Hematopoietic multipotent progenitor cell treated with erythropoietin and hydrocortisone succinate and interleukin-3 and kit ligand, for 15 days (in vitro differentiated cells): ENCODE measurements around the gene SEMA4A.
"Not testable (repeated sequence)": the region's sequence is repeated elsewhere in the genome, so short reads cannot be mapped to it uniquely, and the experiment has no call there.

Experiments
- DNase-seq: peaks from one replicate; pipeline ENCODE4 v3.0.0-alpha.2; 2015; ENCODE audit warnings: low spot score

The SEMA4A gene

GRCh38 chr1:156119503-156120209, 33.7 kb upstream of the SEMA4A start:
- DNase-seq, result peak; percentile 69

DNA sequence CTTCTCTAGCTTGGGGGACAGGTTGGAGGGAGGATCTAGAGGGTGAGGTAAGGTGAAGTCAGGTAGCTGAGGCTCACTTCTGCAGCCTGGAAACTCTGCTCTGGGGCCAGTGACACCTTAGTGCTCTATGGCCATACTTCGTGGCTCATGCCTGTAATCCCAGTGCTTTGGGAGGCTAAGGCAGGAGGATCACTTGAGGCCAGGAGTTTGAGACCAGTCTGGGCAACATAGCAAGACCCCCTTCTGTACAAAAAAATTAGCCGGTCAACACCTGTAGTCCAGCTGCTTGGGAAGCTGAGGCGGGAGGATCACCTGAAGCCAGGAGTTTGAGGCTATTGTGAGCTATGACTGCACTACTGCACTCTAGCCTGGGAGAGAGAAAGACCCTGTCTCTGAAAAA, 33.1 kb upstream of the SEMA4A start:
- no peak for DNase-seq

- not testable (repeated sequence) for DNase-seq
Measured at GRCh38 chr1:156121005-156121404, 32.4 kb upstream of the SEMA4A start.

DNA sequence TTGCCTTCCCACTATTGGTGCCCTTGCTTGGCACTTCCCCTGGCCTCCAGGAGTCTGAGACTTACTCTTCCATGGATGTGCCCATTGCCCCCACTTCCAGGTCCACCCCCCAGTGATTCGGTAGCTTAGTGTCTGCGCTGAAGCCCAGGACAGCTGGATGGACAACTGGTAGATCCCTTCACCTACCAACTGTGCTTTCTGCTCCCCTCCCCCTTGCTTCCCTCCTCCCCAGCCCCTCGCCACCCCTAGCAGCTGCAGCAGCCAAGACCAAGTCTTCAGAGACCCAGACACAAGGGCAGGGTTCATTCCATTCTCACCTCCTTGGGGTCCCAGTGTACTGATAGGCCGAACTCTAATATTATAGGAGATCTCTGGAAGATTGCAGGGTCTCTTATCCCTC, 31.9 kb upstream of the SEMA4A start:
- no peak for DNase-seq

DNA sequence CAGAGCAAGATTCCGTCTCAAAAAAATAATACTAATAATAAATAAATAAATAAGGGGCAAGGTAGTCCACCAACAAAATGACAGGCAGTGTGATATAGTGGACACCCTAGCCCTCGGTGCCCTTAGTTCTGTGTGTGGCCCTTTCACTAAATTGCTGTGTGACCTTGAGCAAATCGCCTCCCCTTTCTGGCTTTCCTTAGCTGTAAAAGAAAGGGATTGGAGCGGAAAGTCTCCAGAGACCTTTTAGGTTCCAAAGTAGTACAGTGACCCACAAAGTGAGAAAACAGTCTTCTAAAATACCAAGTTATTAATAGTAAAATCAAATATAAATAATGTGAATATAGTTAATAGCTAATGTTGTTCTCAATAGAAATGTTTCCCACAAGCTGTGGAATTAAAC, 31.3 kb upstream of the SEMA4A start:
- DNase-seq, result no peak

- DNase-seq, result no peak
Measured at GRCh38 chr1:156122519-156123355, 30.6 kb upstream of the SEMA4A start.

DNA sequence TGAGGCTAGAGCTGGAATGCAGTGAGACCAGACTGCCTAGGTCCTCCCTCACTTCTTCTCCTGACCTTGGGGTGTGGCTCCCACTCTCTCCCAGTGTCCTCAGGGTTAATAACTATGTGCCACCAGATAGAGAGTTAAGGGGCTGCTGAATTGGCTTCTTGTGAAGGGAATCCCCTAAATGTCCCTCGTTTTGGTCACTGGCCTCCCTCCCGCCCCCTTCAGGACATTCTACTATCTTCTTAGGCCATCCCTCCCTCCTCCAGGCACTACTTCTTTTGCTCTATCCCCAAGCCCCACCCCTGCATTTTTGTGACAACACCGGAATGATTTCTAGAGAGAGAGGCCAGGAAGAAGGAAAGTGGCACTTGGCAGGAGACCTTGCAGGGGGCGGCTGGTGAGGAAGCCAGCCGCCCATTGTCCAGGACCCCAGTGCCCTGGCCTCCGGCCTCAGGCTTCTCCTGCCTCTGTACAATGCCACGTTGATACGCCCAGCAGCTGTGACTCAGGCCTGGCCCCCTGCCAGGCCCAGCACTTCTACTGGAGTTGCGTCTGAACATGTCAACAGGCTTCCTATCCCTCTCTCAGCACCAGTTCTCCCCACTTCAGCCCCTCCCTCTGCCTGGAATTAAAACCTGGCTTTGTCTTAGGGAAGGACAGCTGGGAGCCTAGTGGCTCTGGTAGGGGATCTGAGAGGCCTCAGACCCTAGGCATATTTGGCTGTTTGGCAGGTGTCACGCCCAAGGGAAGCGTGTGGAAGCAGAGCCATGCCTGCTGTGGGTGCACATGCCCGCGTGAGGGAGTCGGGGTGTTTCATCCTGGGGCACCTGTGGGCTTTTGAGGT, 29.8 kb upstream of the SEMA4A start:
- peak; percentile 94 for DNase-seq

- DNase-seq, result peak; percentile 61
Measured at GRCh38 chr1:156124557-156125483, 28.6 kb upstream of the SEMA4A start.

GRCh38 chr1:156125544-156125943, 27.8 kb upstream of the SEMA4A start:
- DNase-seq, result not testable (repeated sequence)

- DNase-seq, result peak; percentile 84
Measured at GRCh38 chr1:156126043-156126629, 27.2 kb upstream of the SEMA4A start.

- DNase-seq, result peak; percentile 72
Measured at GRCh38 chr1:156126630-156127534, 26.5 kb upstream of the SEMA4A start.

DNA sequence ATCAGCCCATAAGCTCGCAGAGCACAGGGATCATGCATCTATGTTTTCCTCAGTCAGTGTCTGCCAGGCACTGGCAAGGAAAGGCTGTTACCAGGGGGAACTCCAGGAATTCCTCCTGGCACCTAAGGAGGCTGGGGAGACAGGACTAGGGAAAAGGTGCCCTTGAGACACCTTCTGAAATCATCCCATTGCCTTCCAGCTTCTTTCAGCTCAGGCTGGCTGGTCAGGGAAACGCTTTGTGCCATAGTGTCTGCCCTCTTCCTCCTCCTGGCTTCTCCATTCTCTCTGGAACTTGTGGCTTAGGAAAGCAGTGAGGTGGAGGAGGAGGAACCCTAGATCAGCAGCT, 25.1 kb upstream of the SEMA4A start:
- no peak for DNase-seq

DNA sequence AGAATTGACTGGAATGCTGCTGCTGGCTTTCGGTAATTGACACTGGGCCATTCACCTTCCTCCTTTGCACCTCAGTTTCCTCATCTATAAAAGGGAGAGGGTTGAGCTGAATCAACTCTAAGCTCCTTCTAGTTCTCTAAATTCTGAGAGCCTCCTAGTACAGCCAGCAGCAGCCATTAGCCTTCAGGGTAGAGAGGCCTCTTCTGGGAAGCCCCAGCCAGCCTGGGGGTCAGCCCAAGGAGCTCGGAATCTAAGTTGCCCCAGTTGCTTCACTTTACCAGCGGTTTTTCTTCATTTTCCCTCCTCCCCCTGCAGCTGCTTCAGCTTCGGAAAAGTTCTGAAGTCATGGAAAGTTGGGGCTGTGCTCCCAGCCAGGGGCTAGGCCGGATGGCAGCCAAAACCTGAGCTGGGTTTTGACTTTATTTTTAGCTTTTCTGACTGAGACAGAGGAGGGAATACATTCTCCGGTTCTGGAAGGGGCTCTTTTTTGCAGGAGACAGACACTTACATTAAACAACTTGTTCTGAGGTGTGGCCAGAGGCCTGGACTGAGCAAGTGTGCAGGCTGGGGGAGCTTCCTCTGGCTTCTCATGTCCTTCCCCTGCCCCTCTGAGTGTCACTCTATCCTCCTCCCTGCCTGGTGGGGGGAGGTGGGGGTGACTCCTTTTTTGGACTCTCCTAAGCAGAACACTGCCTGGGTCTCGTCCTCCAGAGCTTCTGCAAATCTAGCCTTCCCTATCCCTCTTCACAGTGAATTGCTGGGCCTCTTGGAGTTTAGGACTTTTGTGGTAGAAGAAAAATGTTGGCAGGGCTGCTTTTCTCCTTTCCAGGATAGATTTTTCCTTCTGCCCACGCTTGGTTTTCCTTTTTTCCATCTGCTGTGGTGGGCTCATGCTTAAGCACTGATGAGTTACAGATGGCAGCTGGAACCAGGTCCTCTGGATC, 24.5 kb upstream of the SEMA4A start:
- DNase-seq, result no peak

DNA sequence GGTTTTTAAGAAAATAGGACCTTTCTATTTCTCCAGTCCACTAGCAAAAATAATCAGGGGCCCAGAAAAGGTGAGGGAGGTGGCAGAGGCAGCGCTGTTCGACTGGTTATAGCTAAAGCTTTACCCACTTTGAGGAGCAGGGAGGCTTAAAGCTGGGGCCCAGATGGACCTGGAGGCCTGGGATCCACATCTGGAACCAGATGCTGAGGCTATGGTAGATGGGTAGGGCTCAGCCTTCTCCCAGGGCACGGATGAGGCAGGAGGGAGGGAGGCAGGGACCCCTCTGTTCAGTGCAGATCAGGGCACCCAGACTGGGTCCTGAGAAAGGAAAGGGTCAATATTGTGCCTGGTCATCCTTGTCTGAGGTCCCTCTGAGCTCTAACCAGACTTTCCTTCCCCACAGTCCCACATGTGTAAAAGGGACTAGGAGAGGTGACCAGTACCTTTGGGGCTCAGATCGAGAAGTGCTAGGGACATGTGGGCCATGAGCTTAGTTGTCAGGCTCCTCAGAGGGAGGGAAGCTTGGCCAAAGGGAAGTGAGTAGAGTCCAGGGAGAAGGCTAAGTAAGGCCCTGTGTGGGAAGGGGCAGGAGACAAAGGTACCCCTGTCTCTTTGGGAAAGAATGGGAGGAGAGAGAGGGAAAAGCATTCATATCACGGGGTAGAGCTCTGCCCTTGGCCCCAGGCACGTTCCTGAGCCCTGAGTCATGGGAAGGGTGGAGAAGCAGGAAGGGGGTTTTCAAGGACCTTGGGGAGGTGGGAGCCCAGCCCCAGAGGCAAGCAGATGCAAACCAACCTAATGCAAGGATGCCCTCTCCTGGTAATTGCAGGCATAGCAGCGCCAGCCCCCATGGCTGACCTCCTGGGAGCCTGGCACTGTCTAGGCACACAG, 23.5 kb upstream of the SEMA4A start:
- DNase-seq, result peak; percentile 80

DNA sequence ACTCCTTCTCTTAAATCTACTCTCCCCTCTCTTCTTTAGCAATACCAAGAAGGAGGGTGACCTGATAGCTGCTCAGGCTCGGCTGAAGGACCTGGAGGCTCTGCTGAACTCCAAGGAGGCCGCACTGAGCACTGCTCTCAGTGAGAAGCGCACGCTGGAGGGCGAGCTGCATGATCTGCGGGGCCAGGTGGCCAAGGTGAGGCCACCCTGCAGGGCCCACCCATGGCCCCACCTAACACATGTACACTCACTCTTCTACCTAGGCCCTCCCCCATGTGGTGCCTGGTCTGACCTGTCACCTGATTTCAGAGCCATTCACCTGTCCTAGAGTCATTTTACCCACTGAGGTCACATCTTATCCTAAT, 22.8 kb upstream of the SEMA4A start:
- no peak for DNase-seq

- DNase-seq, result no peak
Measured at GRCh38 chr1:156134716-156135435, 18.5 kb upstream of the SEMA4A start.
